Neural progenitor cell (in vitro differentiated cells): ENCODE data around the gene TRIM4. TPM values are rescaled to one million over a fixed set of nuclear protein-coding genes. Genes with fewer than 3 reads are reported as not detected.

Source experiments
- DNase-seq: peaks from one replicate; pipeline ENCODE4 v3.0.0-alpha.2; 2016; ENCODE audit warnings: low spot score
- H2AFZ ChIP-seq: fragments of 200-600 bp; sonication (generic); replicated peaks from 2 replicates; pipeline ENCODE4 v1.6.1; 2016; ENCODE audit warnings: antibody characterized with exemption
- H3F3A ChIP-seq: fragments of 200-600 bp; sonication (generic); 2 replicates; pipeline ENCODE4 v1.6.1; 2016; ENCODE audit warnings: antibody characterized with exemption, low read depth
- H3K27ac ChIP-seq: fragments of 200-600 bp; sonication (generic); 2 replicates; pipeline ENCODE4 v1.5.1; 2016; ENCODE audit warnings: mild to moderate bottlenecking
- H3K27me3 ChIP-seq: fragments of 200-600 bp; sonication (generic); 2 replicates; pipeline ENCODE4 v1.6.1; 2016; ENCODE audit warnings: mild to moderate bottlenecking, moderate library complexity
- H3K36me3 ChIP-seq: fragments of 200-600 bp; sonication (generic); 2 replicates; pipeline ENCODE4 v1.5.1; 2016
- H3K4me1 ChIP-seq: fragments of 200-600 bp; sonication (generic); 2 replicates; pipeline ENCODE4 v1.6.1; 2016; ENCODE audit warnings: mixed run types
- H3K4me2 ChIP-seq: fragments of 200-600 bp; sonication (generic); 2 replicates; pipeline ENCODE4 v1.6.1; 2016
- H3K4me3 ChIP-seq: fragments of 200-600 bp; sonication (generic); 2 replicates; pipeline ENCODE4 v1.5.1; 2016
- H3K79me2 ChIP-seq: fragments of 200-600 bp; sonication (generic); 2 replicates; pipeline ENCODE4 v1.6.1; 2016; ENCODE audit warnings: low read depth
- H3K9ac ChIP-seq: fragments of 200-600 bp; sonication (generic); 2 replicates; pipeline ENCODE4 v1.6.1; 2016
- H3K9me3 ChIP-seq: fragments of 200-600 bp; sonication (generic); 2 replicates; pipeline ENCODE4 v1.5.1; 2016; ENCODE audit warnings: low read depth
- H4K20me1 ChIP-seq: fragments of 200-600 bp; sonication (generic); 2 replicates; pipeline ENCODE4 v1.6.1; 2016; ENCODE audit warnings: low read depth
- H3K27ac Mint-ChIP-seq: 3 replicates; pipeline ENCODE4 v1.8.0; 2021; ENCODE audit warnings: mixed read lengths
- H3K27me3 Mint-ChIP-seq: 2 replicates; pipeline ENCODE4 v1.8.0; 2022; ENCODE audit warnings: low read depth, mild to moderate bottlenecking, inconsistent platforms, moderate library complexity, mixed read lengths; ENCODE audit not compliant: insufficient read depth
- H3K36me3 Mint-ChIP-seq: 3 replicates; pipeline ENCODE4 v1.8.0; 2021; ENCODE audit warnings: mixed read lengths
- H3K4me1 Mint-ChIP-seq: 3 replicates; pipeline ENCODE4 v1.8.0; 2021; ENCODE audit warnings: mixed read lengths
- H3K4me3 Mint-ChIP-seq: 3 replicates; pipeline ENCODE4 v1.8.0; 2021; ENCODE audit warnings: mild to moderate bottlenecking, moderate library complexity, mixed read lengths
- H3K9me3 Mint-ChIP-seq: 3 replicates; pipeline ENCODE4 v1.8.0; 2020; ENCODE audit warnings: mixed read lengths
- EZH2 ChIP-seq: fragments of 200-600 bp; sonication (generic); IDR thresholded peaks from 2 replicates; pipeline ENCODE4 v1.6.1; 2017; ENCODE audit warnings: antibody characterized with exemption, mild to moderate bottlenecking, moderate library complexity
- EZH2phosphoT487 ChIP-seq: fragments of 200-600 bp; sonication (generic); IDR thresholded peaks from 2 replicates; pipeline ENCODE4 v1.6.1; 2017; ENCODE audit warnings: antibody characterized with exemption
- small RNA-seq: library from RNA; depleted of rRNA; stranded (forward); fragments of <200 nt; gene quantifications from one replicate; pipeline ENCODE3, GENCODE V24; 2015
- total RNA-seq: library from RNA; depleted of rRNA; stranded (reverse); fragments of >200 nt; gene quantifications from 2 replicates; pipeline ENCODE4 v1.2.3, GENCODE V29; 2015; ENCODE audit warnings: low replicate concordance
- TF ChIP-seq, protein P1 (sequence below): fragments of 200-600 bp; sonication (generic); IDR thresholded peaks from 2 replicates; pipeline ENCODE4 v1.5.1; 2017; ENCODE audit warnings: antibody characterized with exemption, mild to moderate bottlenecking

The TRIM4 gene
- total RNA-seq, 1 donor from 2014 or later, result not detected

DNA sequence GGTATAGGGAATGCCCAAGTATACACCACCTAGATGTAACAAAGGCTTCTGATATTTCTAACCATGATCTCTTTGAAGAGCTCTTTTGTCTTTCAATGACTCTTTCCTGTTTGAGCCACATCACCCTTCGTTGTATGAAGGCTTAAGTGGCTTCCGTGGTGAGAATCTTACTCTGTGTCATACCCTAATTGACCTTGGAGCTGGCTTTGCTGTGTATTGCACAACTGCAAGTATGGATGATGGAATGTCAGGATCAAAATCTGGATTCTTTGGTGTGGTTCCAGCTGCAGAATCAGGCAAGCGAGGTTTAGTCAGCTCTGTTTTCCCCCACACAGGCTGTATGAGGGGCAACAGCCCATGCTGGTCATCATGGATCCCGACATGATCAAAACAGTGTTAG is 75.5 kb downstream of the TRIM4 start:
- no peak overlapping the region for H2AFZ ChIP-seq
- H3K4me3 Mint-ChIP-seq, result no peak overlapping the region
- H3K27ac Mint-ChIP-seq, result no peak overlapping the region
- no peak overlapping the region for H3K4me2 ChIP-seq
- peaks cover 2% of the 10 kb centered on the region for H3K4me1 Mint-ChIP-seq
- H3K27me3 ChIP-seq, result no peaks in the 10 kb centered on the region
- peaks cover 9% of the 10 kb centered on the region for H3K4me1 ChIP-seq
- no peaks in the 10 kb centered on the region for H3K27me3 Mint-ChIP-seq
- no peaks in the 10 kb centered on the region for H3K36me3 ChIP-seq
- H3K9ac ChIP-seq, result no peak overlapping the region
- H3K79me2 ChIP-seq, result no peaks in the 10 kb centered on the region
- H3K4me3 ChIP-seq, result no peak overlapping the region
- H3F3A ChIP-seq, result no peaks in the 10 kb centered on the region
- no peaks in the 10 kb centered on the region for H3K9me3 ChIP-seq
- TF ChIP-seq, protein P1, sequence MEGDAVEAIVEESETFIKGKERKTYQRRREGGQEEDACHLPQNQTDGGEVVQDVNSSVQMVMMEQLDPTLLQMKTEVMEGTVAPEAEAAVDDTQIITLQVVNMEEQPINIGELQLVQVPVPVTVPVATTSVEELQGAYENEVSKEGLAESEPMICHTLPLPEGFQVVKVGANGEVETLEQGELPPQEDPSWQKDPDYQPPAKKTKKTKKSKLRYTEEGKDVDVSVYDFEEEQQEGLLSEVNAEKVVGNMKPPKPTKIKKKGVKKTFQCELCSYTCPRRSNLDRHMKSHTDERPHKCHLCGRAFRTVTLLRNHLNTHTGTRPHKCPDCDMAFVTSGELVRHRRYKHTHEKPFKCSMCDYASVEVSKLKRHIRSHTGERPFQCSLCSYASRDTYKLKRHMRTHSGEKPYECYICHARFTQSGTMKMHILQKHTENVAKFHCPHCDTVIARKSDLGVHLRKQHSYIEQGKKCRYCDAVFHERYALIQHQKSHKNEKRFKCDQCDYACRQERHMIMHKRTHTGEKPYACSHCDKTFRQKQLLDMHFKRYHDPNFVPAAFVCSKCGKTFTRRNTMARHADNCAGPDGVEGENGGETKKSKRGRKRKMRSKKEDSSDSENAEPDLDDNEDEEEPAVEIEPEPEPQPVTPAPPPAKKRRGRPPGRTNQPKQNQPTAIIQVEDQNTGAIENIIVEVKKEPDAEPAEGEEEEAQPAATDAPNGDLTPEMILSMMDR, result no peak
- no peak for TF ChIP-seq EZH2phosphoT487
- TF ChIP-seq EZH2, result no peak
- no peaks in the 10 kb centered on the region for H4K20me1 ChIP-seq
- H3K36me3 Mint-ChIP-seq, result no peaks in the 10 kb centered on the region
- no peaks in the 10 kb centered on the region for H3K9me3 Mint-ChIP-seq
- no peak for DNase-seq
- no peak overlapping the region for H3K27ac ChIP-seq

DNA sequence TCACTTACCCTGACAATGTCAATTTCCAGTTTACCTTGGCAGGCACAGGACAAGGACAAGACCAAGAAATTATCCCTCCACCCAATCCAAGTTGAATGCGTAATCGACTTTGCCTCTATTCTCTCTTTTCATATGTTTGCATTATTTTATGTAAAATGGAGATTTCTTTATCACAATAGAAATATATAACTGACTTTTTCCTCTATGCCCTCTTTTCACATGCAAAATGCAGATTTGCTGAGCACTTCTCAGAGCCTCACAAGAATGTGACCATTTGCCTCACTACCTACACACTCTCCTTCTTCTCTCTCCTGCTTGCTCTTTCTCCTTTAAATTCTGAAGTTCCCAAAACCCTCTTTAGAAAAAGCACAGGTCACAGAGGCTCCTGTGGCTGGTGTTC is 76.4 kb downstream of the TRIM4 start:
- Histone ChIP-seq H3K4me3 (no peak overlapping the region), H3K79me2 (no peaks in the 10 kb centered on the region), H3K27ac (no peak overlapping the region), H3K9me3 (no peaks in the 10 kb centered on the region), H3F3A (no peaks in the 10 kb centered on the region), H3K4me1 (peaks cover 9% of the 10 kb centered on the region), H3K4me2 (no peak overlapping the region), H3K9ac (no peak overlapping the region), H4K20me1 (no peaks in the 10 kb centered on the region), H3K27me3 (no peaks in the 10 kb centered on the region), H3K36me3 (no peaks in the 10 kb centered on the region), H2AFZ (no peak overlapping the region)
- no peak overlapping the region for H3K27ac Mint-ChIP-seq
- TF ChIP-seq, protein P1, result no peak
- no peak for TF ChIP-seq EZH2
- H3K9me3 Mint-ChIP-seq, result no peaks in the 10 kb centered on the region
- H3K4me1 Mint-ChIP-seq, result peaks cover 2% of the 10 kb centered on the region
- no peaks in the 10 kb centered on the region for H3K36me3 Mint-ChIP-seq
- H3K4me3 Mint-ChIP-seq, result no peak overlapping the region
- no peak for DNase-seq
- no peaks in the 10 kb centered on the region for H3K27me3 Mint-ChIP-seq

Small RNA genes lying within 50 kb of the gene (small RNA-seq; reads per million reads assigned to genes)
- gene AC011904.1 (not detected), gene CYP3A52P (not detected), gene RF00019 (not detected), gene RF00561 (not detected)

Other genes starting within 250 kb of the TRIM4 start
- not detected in 2 replicates for gene CYP3A5, start 239.5 kb downstream of the TRIM4 start, total RNA-seq
- gene CYP3A7, start 184.3 kb downstream of the TRIM4 start, total RNA-seq, result not detected in 2 replicates
- gene CYP3A4, start 135.3 kb downstream of the TRIM4 start, total RNA-seq, result not detected in 2 replicates
- gene CYP3A43, start 91.5 kb downstream of the TRIM4 start, total RNA-seq, result not detected in 2 replicates
- not detected in 2 replicates for gene OR2AE1, start 42.5 kb downstream of the TRIM4 start, total RNA-seq
- gene GJC3, start 10.1 kb upstream of the TRIM4 start, total RNA-seq, result 0.34 TPM in 1 of 2 replicates, not detected in the other
- not detected in 2 replicates for gene AZGP1, start 56.5 kb upstream of the TRIM4 start, total RNA-seq
- 39.7 and 43.2 TPM in 2 replicates for gene ZKSCAN1, start 96.1 kb upstream of the TRIM4 start, total RNA-seq
- gene ZSCAN21, start 130.2 kb upstream of the TRIM4 start, total RNA-seq, result 29.0 and 33.4 TPM in 2 replicates
- gene ZNF3, start 162.2 kb upstream of the TRIM4 start, total RNA-seq, result 56.0 and 73.6 TPM in 2 replicates
- gene COPS6, start 169.4 kb upstream of the TRIM4 start, total RNA-seq, result 42.2 and 63.9 TPM in 2 replicates
- 206 and 297 TPM in 2 replicates for gene MCM7, start 181.9 kb upstream of the TRIM4 start, total RNA-seq
- gene AP4M1, start 182.1 kb upstream of the TRIM4 start, total RNA-seq, result 15.3 and 15.4 TPM in 2 replicates
- 66.1 and 88.3 TPM in 2 replicates for gene TAF6, start 199.8 kb upstream of the TRIM4 start, total RNA-seq
- gene CNPY4, start 200.1 kb upstream of the TRIM4 start, total RNA-seq, result 25.8 and 26.7 TPM in 2 replicates
- 1.6 and 2.7 TPM in 2 replicates for gene MBLAC1, start 207.4 kb upstream of the TRIM4 start, total RNA-seq
- gene LAMTOR4, start 229.4 kb upstream of the TRIM4 start, total RNA-seq, result 70.5 and 123 TPM in 2 replicates
- gene TRAPPC14, start 239.2 kb upstream of the TRIM4 start, total RNA-seq, result 4.3 and 13.3 TPM in 2 replicates
- gene GAL3ST4, start 249.1 kb upstream of the TRIM4 start, total RNA-seq, result 0.90 and 2.5 TPM in 2 replicates